ENCODE measurements around the gene L3MBTL2.

L3MBTL2 gene

DNA sequence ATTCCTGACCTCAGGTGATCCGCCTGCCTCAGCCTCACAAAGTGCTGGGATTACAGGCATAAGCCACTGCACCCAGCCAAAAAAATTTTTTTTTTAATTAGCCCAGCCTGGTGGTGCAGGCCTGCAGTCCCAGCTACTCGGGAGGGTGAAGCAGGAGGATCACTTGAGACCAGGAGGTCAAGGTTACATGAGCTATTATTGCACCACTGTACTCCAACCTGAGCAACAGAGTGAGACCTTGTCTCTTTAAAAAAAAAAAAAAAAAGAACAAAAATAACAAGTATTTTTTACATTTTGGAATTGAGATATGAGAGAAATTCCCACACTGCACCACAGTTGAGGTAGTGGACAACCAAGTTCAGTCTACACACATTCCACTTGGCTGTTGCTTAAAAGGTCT, 13.6 kb upstream of the L3MBTL2 start:
- TF ChIP-seq, protein P1, sequence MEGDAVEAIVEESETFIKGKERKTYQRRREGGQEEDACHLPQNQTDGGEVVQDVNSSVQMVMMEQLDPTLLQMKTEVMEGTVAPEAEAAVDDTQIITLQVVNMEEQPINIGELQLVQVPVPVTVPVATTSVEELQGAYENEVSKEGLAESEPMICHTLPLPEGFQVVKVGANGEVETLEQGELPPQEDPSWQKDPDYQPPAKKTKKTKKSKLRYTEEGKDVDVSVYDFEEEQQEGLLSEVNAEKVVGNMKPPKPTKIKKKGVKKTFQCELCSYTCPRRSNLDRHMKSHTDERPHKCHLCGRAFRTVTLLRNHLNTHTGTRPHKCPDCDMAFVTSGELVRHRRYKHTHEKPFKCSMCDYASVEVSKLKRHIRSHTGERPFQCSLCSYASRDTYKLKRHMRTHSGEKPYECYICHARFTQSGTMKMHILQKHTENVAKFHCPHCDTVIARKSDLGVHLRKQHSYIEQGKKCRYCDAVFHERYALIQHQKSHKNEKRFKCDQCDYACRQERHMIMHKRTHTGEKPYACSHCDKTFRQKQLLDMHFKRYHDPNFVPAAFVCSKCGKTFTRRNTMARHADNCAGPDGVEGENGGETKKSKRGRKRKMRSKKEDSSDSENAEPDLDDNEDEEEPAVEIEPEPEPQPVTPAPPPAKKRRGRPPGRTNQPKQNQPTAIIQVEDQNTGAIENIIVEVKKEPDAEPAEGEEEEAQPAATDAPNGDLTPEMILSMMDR (IDR thresholded peaks at IDR 0.05; ENCODE audit: borderline replicate concordance, control extremely low read depth, extremely low read depth, insufficient read depth, missing control alignments) = no peak
- in situ Hi-C loops (cut with MboI; ENCODE audit: low sequenced_read_pairs, unreplicated experiment) = no loop called here
- no peak for DNase-seq (ENCODE audit: low spot score)

DNA sequence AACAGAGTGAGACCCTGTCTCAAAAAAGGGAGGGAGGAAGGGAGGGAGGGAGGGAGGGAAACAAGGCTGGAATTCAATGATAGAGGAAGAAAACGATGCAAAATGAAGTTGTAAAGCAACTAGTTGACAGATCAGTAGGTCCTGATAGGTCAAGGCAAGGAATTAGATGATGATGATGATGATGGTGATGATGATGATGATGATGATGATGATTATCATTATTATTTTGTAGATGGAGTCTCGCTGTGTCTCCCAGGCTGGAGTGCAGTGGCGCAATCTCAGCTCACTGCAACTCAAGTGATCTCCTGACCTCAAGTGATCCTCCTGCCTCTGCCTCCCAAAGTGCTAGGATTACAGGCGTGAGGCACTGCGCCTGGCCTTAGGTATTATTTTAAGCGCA, 11.3 kb upstream of the L3MBTL2 start:
- in situ Hi-C loops (cut with MboI; ENCODE audit: low sequenced_read_pairs, unreplicated experiment) = no loop called here
- TF ChIP-seq, protein P1 (IDR thresholded peaks at IDR 0.05; ENCODE audit: borderline replicate concordance, control extremely low read depth, extremely low read depth, insufficient read depth, missing control alignments) = no peak
- DNase-seq (ENCODE audit: low spot score) = no peak

DNA sequence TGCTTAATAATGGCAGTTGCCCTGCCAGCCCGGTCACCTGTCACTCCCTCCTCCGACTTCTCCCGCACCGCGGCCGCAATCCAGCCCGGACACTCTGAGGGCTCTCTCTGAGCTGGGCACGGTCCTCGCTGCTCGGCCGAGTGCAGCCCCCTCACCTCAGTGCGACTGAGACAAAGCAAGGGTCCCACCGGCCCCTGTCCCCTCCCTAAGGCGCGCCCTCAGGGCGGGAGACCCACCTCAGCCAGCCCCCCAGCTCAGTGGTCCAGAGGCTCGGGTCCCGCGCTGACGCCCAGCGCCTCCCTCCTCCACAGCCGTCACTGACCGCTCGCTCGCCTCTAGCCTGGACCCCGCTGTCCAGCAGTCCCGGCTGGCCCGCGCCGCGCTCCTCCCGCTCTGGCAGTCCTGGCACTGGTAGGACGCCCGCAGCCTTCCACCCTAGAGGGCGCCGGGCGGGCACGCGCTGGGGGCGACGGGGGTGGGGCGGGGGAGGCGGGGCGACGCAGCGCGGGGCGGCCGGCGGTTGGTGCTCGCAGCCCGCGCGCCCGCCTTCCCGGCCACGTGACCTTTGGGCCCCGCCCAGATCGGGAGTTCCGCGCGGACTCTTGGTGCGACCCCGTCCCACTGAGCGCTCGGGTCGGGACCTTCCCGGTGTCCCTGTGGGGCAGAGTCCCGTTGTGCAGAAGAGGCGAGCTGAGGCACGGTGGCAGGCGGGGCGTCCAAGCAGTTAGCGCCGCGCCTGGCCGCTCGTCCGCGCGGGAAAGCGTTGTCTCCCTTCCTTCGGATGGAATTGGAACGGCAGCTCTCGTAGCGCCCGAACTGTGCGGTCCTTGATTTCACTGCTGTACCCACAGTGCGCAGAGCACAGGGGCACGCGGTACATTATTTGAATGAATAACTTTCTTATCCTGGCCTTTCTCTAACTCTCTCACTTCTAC, 7.8 kb upstream of the L3MBTL2 start:
- peak; percentile 93 for DNase-seq (ENCODE audit: low spot score)
- TF ChIP-seq, protein P1 (IDR thresholded peaks at IDR 0.05; ENCODE audit: borderline replicate concordance, control extremely low read depth, extremely low read depth, insufficient read depth, missing control alignments) = no peak
- in situ Hi-C loops (cut with MboI; ENCODE audit: low sequenced_read_pairs, unreplicated experiment) = no loop called here

DNA sequence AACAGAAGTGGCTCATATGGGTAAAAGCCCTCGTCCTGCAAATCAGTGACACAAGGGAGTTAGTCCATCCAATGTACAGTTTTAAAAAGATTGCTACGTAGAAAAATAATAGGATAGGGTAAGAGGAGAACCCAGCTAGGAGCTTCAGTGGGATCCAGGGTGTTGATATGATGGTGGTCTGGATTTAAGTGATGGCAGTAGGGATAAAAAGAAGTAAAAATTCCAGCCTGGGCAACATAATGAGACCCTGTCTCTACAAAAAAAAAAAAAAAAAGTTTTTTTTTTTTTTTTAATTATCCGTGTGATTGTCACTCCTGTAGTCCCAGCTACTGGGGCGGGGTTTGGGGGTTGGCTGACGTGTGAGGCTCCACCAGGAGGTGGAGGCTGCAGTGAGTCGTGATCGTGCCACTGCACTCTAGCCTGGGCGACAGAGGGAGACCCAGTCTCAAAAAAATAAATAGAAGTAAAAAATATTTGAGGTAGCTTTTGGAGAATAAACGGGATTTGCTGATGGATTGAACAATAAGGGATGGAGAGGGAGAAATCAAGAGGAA, 7.0 kb upstream of the L3MBTL2 start:
- in situ Hi-C loops (cut with MboI; ENCODE audit: low sequenced_read_pairs, unreplicated experiment) = no loop called here
- DNase-seq (ENCODE audit: low spot score) = no peak
- TF ChIP-seq, protein P1 (IDR thresholded peaks at IDR 0.05; ENCODE audit: borderline replicate concordance, control extremely low read depth, extremely low read depth, insufficient read depth, missing control alignments) = no peak

DNA sequence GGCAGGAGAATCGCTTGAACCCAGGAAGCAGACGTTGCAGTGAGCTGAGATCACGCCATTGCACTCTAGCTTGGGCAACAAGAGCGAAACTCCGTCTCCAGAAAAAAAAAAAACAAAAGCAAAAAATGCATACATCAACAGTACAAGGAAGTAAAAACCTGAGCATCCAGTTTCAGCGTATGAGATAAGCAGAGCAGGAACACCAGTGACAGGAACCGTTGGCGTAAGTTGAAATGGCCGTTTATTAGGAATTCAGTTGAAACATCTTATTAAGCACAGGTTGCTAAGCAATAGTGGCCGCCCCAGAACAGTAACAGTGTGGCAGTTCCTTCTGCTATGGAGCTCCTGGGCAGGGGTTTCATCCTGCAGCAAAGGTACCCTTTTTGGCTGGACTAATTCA, 4.0 kb upstream of the L3MBTL2 start:
- no peak for DNase-seq (ENCODE audit: low spot score)
- TF ChIP-seq, protein P1 (IDR thresholded peaks at IDR 0.05; ENCODE audit: borderline replicate concordance, control extremely low read depth, extremely low read depth, insufficient read depth, missing control alignments) = no peak
- in situ Hi-C loops (cut with MboI; ENCODE audit: low sequenced_read_pairs, unreplicated experiment) = no loop called here

DNA sequence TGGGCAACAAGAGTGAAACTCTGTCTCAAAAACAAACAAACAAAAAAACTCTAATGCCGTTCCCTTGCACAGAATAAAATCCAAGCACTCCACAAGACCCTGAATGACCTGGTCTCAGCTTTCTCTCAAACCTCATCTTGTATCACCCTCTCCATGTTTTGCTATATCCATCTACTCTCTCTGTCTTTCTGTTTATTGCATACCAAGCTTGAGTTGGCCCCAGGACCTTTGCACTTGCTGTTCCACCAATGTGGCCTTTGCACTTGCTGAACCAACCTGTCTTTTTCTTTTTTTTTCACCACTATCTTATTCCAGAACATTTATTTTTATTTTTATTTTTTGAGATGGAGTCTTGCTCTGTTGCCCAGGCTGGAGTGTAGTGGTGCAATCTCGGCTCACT, 2.0 kb upstream of the L3MBTL2 start:
- no peak for DNase-seq (ENCODE audit: low spot score)
- TF ChIP-seq, protein P1 (IDR thresholded peaks at IDR 0.05; ENCODE audit: borderline replicate concordance, control extremely low read depth, extremely low read depth, insufficient read depth, missing control alignments) = no peak
- in situ Hi-C loops (cut with MboI; ENCODE audit: low sequenced_read_pairs, unreplicated experiment) = no loop called here
